Tibial nerve (tissue), 4 donors: ENCODE results near the gene AP3D1. TPM values are rescaled to one million over a fixed set of nuclear protein-coding genes. Genes with fewer than 3 reads are reported as not detected.
"Not testable (repeated sequence)": the region's sequence is repeated elsewhere in the genome, so short reads cannot be mapped to it uniquely, and the experiment has no call there.

Source experiments
- DNase-seq, 2 donors: peaks; one replicate each; pipeline ENCODE4 v3.0.0-alpha.2; 2019; ENCODE audit warnings: low spot score in 2 of 2
- H3K27ac ChIP-seq, 4 donors: fragments of 200-600 bp; sonication (generic) in 3 of 4; one replicate each; pipeline ENCODE4 v1.5.1; 2017 to 2019; ENCODE audit warnings: mild to moderate bottlenecking in 1 of 4
- H3K27me3 ChIP-seq, 2 donors: fragments of 200-600 bp; sonication (generic) in 1 of 2; one replicate each; pipeline versions ENCODE4 v1.5.1 to v1.6.0; 2017 to 2019
- H3K36me3 ChIP-seq, 3 donors: fragments of 200-600 bp; sonication (generic); one replicate each; pipeline ENCODE4 v1.5.1; 2018 to 2019
- H3K4me1 ChIP-seq, 4 donors: fragments of 200-600 bp; sonication (generic) in 3 of 4; one replicate each; pipeline ENCODE4 v1.5.1; 2017 to 2019
- H3K4me3 ChIP-seq, 4 donors: fragments of 200-600 bp; sonication (generic) in 3 of 4; one replicate each; pipeline ENCODE4 v1.5.1; 2017 to 2019; ENCODE audit warnings: mild to moderate bottlenecking in 1 of 4, moderate library complexity in 1 of 4
- H3K9me3 ChIP-seq, 4 donors: fragments of 200-600 bp; sonication (generic) in 3 of 4; one replicate each; pipeline ENCODE4 v1.5.1; 2017 to 2019
- CTCF ChIP-seq, 5 experiments: fragments of 200-600 bp in 3 of 5; fragments of 450-650 bp in 2 of 5; sonication (generic) in 3 of 5; IDR thresholded peaks; one replicate each; pipeline ENCODE4 v1.5.1; 2016 to 2019; ENCODE audit warnings: antibody characterized with exemption in 5 of 5, mild to moderate bottlenecking in 3 of 5, moderate library complexity in 2 of 5
- EP300 ChIP-seq, 2 donors: sonication (generic); formaldehyde crosslinking; IDR thresholded peaks; one replicate each; pipeline ENCODE4 v1.6.1; 2017; ENCODE audit warnings: antibody characterized with exemption in 2 of 2, mild to moderate bottlenecking in 1 of 2
- POLR2A ChIP-seq, 2 donors: fragments of 450-650 bp; IDR thresholded peaks; one replicate each; pipeline ENCODE4 v1.6.1; 2017; ENCODE audit warnings: antibody characterized with exemption in 2 of 2, mild to moderate bottlenecking in 2 of 2, moderate library complexity in 2 of 2
- WGBS, 2 donors: methylation state at CpG; one replicate each; pipeline ENCODE4 v1.1.5; 2018; 5-methylcytosine and 5-hydroxymethylcytosine counted together
- total RNA-seq, 4 donors: library from RNA; depleted of rRNA; stranded (reverse); fragments of >200 nt; gene quantifications; one replicate each; pipeline ENCODE4 v1.1.0, GENCODE V29; 2016

The AP3D1 gene
- total RNA-seq, 4 donors from 2014 or later = 75.2 to 127 (median 83.3) TPM

DNA sequence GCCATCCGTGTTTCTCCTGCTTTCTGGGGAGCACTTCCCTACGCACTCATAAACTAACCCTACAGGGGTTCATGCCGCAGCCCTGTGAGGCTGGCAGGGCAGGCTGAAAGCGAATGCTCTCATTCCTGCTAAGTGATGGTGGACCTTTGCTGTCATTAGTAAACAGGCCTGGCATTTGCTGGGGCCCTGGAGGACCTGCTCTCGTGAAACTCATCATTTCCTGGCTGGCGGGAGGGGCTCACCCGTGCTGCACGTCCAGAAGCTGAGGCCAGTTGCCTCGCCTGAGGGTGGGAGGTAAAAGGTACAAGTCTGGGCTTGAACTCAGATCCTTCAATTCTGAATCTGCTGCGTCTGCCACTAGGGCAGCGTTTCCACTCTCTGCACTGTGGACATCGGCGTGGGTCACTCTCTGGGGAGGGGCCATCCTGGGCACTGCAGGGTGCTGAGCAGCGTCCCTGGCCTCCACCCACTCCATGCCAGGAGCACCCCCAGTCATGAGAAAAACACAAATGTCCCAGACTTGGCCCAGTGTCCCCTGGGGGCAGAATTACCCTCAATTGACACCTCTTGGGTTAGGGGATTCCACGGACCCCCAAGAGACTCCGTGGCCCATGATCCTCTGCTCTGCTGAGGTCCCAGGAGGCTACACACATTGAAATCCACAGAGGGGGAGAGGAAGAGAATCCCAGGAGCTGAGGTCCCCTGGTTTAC, 62.2 kb downstream of the AP3D1 start:
- TF ChIP-seq CTCF (IDR thresholded peaks at IDR 0.05) (no peak), POLR2A (IDR thresholded peaks at IDR 0.05) (no peak), EP300 (IDR thresholded peaks at IDR 0.05) (no peak)
- no peak overlapping the region for H3K4me3 ChIP-seq
- peaks cover 0 to 37% (median 0%) of the 10 kb centered on the region in 3 donors for H3K36me3 ChIP-seq
- H3K9me3 ChIP-seq = no peaks in the 10 kb centered on the region
- H3K27me3 ChIP-seq = no peaks in the 10 kb centered on the region
- 69 to 73% methylated on average over 11 to 16 of the region's 16 CpGs for WGBS, 2 donors
- no peak for DNase-seq
- H3K4me1 ChIP-seq = peaks cover 0 to 94% (median 55%) of the 10 kb centered on the region in 4 donors
- peak overlapping the region in 3 of 4 donors; percentile 68 to 90 (median 71) for H3K27ac ChIP-seq

- peaks cover 0 to 94% (median 48%) of the 10 kb centered on the region in 4 donors for H3K4me1 ChIP-seq
- no peak for DNase-seq
- 65 to 73% methylated on average over 14 of the region's 14 CpGs for WGBS, 2 donors
Measured at GRCh38 chr19:2087621-2088100, 63.7 kb downstream of the AP3D1 start.

GRCh38 chr19:2086695-2087620, 64.4 kb downstream of the AP3D1 start:
- DNase-seq, H3K27me3 ChIP-seq, H3K9me3 ChIP-seq, H3K4me3 ChIP-seq: not testable (repeated sequence)
- Histone ChIP-seq H3K4me1 (peaks cover 0 to 92% (median 49%) of the 10 kb centered on the region in 4 donors), H3K36me3 (peaks cover 0 to 48% (median 0%) of the 10 kb centered on the region in 3 donors), H3K27ac (peak overlapping the region in 2 of 4 donors; percentile 32 to 77)
- 76 to 79% methylated on average over 13 of the region's 13 CpGs for WGBS, 2 donors

More at GRCh38 chr19:2087621-2088100, 63.7 kb downstream of the AP3D1 start:
- TF ChIP-seq CTCF (IDR thresholded peaks at IDR 0.05) (no peak), EP300 (IDR thresholded peaks at IDR 0.05) (no peak), POLR2A (IDR thresholded peaks at IDR 0.05) (no peak)
- Histone ChIP-seq H3K27me3 (no peaks in the 10 kb centered on the region), H3K36me3 (peaks cover 0 to 43% (median 0%) of the 10 kb centered on the region in 3 donors), H3K4me3 (no peak overlapping the region), H3K9me3 (no peaks in the 10 kb centered on the region), H3K27ac (peak overlapping the region in 3 of 4 donors; percentile 32 to 77 (median 39))

DNA sequence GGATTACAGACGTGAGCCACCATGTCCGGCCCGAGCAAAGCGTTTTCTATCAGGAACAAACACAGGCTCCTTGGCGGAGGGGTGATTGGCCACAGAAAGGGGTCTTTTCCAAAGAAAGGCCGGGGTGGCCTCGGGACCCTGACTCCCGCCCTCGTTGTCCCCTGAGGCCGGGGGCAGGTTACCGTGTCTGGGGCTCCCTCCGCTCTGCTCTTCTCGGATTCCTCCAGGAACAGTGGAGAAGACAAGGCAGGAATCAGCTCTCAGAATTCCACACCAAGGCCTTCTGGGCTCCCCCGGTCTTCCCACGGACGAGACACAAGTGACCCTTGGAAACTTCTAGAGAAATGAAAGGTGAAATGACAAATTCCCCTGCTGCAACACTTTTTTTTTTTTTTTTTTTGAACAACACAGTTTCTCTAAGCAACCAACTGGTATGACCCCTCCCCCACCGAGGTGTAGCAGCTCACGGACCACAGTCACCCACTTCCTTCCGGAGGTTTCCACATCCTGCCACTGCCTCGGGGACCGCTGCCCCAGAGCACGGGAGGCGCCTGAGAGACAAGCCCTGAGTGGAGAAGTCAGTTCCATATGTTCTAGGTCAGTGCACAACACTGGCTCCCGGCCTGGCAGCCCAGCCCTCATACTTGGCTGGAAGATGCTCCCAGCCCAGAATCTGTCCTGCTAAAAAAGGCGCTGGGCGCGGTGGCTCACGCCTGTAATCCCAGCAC, 66.2 kb downstream of the AP3D1 start:
- no peaks in the 10 kb centered on the region for H3K9me3 ChIP-seq
- no peak for TF ChIP-seq POLR2A (IDR thresholded peaks at IDR 0.05)
- TF ChIP-seq CTCF (IDR thresholded peaks at IDR 0.05) = no peak
- peak in 1 of 2 donors; percentile 55 for TF ChIP-seq EP300 (IDR thresholded peaks at IDR 0.05)
- peak overlapping the region in 2 of 4 donors; percentile 0 to 51 for H3K4me3 ChIP-seq
- DNase-seq = peak in 1 of 2 donors; percentile 60
- peaks cover 0 to 66% (median 0%) of the 10 kb centered on the region in 3 donors for H3K36me3 ChIP-seq
- H3K4me1 ChIP-seq = peaks cover 0 to 91% (median 39%) of the 10 kb centered on the region in 4 donors
- peak overlapping the region in 3 of 4 donors; percentile 23 to 77 (median 54) for H3K27ac ChIP-seq
- H3K27me3 ChIP-seq = no peaks in the 10 kb centered on the region
- 76% methylated on average over 28 of the region's 28 CpGs for WGBS, 2 donors
